HG02798 (cell line): ENCODE results near the gene EDAR.

Experiments
- ATAC-seq: cut with Tn5 transposase; IDR thresholded peaks from one replicate; pipeline ENCODE4 v1.9.1; 2021; ENCODE audit warnings: mild to moderate bottlenecking; ENCODE audit not compliant: unreplicated experiment, poor library complexity

The EDAR gene

DNA sequence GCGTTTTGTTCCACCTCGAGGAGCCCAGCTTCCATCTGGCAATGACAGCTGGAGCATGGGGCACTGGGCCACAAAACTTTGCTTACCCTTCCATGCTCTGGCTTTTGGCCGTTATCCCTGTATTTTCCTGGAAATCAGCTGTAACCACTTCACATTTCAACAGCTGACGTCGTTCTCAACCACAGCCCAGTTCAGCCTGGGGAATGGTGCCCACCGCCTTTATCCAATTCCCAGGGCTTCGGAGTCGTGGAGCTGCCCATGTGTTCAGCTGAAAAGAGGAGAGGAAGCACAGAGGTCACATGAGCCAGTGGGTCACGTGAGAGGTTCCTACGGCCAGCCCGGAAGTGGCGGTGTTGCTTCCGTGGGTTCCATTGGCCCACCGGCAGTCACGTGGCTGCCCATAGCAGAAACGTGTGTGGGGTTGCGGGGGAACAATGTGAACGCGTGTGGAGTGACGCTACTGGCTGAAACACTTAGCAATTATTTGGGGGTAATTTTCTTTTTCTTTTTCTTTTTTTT is 16.7 kb upstream of the EDAR start:
- no peak for ATAC-seq

DNA sequence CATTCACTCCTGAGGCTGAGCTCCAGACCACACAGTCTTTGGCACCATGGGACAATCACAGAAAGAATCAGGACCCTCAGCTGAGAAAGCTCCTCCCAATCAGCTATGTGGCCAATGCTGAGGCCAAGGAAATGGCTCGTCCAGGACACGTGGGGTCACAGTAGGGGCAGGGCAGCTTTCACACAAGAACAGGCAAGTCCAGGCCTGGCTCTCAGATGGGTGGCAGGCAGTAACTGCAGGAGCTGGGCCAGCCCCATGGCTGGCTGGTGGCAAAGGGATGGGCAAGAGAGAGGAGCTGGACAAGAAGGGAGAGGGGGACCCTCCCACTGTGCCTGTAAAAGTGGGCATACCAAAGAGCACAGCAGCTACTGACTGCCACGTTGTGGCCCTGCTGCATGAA is 12.2 kb upstream of the EDAR start:
- no peak for ATAC-seq

DNA sequence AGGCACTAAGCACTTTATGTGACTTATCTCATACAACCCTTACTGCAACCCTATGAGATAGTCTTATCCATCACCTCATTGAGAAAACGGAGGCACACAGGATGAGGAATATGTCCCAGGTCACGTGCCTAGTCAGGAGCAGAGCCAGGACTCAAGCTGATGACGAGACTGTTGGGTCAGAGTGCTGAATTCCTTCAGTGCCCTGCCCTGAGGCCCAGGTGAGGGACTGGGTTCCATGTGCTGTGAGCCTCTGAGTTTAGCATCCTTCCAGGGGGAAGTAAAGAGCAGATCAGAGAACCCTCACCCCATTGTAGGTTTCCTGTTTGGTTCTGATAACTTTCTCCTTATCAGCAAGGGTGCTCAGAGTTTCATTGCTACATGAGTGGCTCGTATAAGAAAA is 11.7 kb upstream of the EDAR start:
- no peak for ATAC-seq

DNA sequence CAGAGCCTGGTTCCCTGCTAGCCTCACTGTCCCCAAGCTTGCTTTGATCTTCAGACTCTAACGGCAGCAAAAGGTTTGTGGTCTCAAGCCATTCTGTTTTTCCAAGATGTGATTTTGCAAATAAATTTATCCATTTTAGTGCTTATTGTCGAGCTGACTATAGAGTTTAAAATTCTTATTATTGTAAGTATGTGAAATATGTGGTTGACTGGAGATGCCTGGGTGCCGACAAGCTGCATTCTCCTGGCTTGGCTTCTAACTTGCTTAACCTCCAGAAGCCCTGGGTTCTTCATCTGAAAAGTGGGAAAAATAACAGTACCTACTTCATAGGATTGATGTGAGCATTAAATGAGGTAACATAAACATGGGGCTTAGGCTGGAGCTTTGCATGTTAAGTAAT is 9.9 kb upstream of the EDAR start:
- ATAC-seq = no peak

DNA sequence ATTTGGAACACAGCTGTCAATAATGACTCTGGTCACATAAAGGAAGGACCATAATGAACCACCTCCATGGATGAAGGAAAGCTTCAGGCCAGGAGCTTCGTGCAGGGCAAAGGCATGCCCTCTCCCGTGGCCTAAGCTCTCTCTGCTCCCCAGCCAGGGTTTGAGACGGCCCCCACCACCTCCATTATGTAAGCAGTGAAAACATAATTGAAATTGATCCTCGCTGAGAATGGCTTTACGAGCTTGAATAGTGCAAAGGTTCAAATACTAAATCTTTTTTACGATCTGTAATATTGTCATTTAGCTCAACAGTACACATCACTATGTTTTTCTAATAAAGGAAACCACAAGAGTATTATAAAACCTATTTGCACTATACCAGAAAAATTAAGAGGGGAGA is 5.2 kb upstream of the EDAR start:
- ATAC-seq = no peak

DNA sequence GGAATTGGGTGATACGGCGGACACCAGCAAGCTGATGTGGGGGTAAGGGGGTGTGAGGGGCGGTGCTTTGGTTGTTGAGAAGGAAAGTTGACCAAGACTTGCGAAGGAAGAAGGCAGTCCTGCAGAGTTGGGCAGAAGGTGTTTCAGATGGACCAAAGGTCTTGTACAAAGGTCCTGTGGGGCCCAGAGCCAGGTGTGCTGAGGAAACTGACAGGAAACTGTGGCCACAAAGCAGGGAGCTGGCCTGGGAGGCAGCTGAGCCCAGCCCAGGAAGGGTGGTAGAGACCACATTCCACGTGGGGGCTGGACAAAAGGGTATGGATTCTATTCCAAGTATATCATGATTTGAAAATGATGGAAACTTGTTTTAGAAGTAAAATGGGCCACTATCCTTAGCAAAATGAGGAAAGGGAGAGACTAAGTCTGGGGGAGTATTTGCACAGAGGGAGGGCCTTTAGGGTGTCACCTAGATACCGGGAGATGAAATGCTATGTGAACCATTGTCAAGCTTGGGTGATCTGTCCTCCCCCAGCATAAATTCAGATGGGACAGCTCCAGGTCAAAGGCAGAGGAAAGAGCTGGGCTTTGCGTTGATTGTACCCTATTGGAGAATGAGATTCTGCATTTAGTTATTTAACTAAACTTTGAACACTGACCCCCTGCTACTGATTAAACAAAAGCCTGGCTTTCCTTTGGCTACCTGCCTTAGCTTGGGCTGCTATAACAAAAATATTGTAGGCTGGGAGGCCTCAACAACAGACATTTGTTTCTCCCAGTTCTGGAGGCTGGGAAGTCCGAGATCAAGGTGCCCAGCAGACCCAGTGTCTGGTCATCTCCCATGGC is 4.3 kb upstream of the EDAR start:
- no peak for ATAC-seq

DNA sequence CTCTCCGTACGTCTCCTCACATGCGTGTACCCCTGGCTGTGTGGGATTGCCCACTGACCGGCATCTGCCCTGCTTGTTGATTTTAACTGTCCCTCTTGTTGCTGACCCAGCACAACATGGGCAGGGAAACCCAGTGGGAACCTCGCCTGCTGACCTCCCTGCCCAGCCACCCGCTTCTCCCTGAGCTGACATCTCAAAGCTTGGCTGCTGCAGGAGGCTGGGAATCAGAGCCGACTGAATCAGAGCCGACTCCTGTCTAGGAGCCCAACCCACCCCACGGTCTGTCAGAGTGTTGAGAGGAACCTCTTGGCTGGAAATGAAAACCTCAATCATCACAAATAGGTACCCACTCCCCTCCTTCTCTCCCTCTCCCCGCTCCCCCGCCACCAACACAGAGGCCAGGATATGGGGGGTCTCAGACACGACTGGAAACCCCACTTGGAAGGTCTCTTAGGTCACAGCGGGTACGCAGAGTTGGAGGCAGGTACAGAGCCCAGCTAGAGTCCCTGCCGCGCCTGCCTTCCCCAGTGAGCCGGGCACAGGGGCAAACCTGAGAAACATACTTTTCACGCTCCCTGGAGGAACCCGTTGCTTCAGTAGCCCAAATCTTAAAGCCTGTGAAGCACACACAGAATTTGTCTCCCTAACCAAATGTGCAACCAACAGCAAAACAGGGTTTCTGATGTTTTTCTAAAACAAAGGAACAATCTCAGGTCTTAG is 784 bp downstream of the EDAR start:
- ATAC-seq = no peak

DNA sequence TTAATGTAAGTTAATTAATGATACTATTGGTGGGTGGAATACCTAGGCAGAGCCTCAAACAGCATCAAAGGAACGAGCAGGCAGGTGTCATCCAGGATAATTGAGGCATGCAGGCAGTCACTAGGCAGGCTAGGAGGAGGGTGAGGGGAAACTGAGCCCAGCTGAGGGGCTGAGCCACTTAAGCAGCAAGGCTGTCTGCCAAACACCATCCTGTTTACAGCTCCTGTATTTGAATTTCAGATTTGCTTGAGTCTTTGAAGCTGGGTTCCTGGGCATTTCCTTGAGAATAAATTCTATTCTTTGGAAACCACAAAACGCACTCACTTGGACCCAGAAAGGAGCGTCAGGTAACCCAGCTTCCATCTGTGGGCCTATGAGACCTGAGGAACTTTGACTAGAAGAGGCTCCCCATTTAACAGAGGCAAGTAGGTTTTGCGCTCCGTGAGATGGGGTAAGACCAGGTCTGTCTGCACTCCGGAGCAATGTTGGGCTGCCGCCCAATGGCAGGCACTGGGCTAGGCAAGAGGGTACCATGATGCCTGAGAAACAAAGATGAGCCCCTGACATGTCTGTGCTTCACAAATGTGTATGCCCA is 2.0 kb downstream of the EDAR start:
- ATAC-seq = no peak

DNA sequence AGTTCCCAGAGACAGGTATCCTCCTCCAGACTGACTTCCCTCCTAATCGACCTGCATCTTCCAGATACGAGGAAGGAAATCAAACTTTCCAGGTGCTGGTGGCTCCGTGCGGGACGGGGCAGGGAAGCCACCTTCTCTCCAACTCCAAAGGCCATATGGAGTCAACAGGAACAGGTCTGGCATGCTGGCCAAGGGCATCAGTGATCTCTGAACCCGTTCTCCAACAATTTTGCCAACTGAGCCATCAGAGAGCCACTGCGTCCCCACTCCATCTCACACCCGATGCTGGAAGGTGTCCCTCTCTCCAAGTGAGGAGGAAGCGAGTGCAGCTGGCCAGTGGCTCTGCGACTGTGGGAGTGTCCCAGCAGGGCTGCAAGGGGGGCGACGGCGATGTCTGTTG is 5.4 kb downstream of the EDAR start:
- ATAC-seq = no peak

DNA sequence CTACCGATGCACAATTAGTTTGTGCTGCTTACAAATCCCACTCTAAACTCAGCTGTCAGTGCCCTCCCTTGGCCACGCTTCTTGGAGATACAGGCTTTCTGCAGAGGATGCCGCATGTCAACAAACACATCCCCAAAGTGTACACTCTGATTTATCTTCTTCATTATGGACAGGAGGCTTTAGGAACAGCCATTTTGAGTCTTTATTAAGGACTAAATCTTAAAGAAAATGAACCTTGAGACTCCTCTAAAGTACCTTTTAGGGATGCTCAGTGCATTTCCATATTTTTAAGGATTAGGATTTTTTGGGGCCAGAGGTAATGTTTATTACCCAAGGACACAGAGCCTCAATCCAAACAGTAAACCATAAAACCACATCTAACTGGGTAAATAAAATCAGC is 6.0 kb downstream of the EDAR start:
- no peak for ATAC-seq

DNA sequence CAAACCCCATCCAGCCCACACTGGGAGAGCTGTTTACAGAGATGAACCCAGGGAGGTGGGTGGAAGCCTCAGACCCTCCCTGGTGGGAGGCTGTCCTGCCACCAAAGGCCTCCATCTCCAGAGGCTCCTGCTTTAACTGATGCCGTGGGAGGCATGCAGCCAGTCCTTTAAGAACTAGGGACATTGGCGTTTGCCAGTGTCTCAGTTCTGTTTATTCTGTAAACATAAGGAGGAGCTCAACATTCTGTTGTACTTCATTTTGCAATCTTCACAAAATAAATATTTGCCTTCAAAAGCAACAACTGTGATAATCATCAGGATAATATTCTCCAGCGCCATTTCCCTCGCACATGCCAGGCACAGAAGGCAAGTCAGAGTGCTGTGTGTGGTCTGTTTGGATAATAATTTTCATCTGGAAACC is 6.8 kb downstream of the EDAR start:
- ATAC-seq = no peak

DNA sequence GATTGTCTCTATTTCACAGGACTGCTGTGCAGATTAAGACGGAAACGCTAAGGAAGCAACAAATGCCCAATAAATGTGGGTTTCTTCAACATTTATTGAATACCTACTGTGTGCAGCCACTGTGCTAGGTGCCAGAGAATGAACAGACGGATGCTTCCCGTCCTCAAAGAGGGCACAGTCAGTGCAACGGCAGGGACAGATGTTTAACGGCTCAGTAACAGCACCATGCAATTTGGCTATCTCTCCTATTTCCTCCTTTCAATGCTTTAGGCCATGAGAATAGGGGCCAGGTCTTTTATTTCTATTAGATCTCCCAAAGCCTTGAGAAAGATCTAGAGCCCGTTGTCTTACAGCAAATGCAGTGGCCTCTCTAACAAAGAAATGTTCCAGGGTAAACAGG is 7.2 kb downstream of the EDAR start:
- ATAC-seq = no peak

DNA sequence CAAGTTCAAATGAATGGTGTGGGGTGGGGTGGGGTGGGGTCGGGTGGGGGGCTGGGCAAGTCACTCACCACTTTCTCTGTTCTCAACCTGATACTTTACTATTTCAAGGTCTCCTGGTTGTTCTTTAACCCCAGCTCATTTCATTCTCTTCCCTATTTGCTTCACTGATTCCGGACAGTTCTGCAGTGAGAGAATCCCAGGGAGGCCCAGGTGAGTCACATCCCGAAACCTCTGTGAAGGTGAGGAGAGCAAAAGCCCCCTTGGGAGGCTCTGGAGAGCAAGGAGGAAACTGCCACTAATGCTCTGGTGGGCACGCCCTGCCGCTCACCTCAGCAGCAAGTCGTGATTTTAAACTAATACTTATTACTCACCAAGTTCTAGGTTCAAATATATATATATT is 8.9 kb downstream of the EDAR start:
- ATAC-seq = no peak

DNA sequence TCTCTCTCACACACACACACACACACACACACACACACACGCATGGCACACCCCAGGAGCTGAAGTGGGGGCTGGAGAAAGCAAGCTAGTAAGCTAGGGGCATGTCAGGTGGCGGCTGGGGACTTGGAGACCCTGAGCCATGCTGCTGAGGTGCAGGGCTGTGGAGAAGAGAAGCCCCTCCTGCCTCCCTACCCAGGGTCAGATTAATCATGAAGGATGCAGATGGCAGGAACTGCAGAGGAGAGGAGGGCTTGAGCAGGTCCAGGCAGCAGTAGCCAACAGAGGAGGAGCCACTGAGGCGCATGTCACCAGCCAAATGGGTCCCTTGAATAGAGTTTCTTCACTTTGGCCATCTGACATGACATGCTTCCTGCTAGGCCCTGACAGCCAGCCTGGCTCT is 9.6 kb downstream of the EDAR start:
- ATAC-seq = no peak

DNA sequence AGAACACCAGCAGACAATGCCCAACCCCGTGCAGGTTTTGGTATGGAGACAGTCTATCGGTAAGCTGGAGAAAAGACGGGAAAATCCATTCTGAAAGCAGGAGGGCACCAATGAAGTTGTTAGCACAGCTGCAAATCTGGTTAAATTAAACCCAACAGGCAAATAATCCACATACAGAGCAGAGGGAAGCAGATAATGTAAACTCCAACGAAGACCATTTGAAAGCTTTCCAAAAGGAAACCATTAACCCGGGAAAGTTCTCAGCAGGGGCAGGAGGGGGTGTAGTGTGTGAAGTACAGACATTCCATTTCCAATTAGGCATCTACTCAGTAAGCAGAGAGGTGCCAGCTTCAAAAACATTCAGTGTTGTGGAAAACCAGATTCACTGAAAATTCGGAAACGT is 10.3 kb downstream of the EDAR start:
- ATAC-seq = no peak

DNA sequence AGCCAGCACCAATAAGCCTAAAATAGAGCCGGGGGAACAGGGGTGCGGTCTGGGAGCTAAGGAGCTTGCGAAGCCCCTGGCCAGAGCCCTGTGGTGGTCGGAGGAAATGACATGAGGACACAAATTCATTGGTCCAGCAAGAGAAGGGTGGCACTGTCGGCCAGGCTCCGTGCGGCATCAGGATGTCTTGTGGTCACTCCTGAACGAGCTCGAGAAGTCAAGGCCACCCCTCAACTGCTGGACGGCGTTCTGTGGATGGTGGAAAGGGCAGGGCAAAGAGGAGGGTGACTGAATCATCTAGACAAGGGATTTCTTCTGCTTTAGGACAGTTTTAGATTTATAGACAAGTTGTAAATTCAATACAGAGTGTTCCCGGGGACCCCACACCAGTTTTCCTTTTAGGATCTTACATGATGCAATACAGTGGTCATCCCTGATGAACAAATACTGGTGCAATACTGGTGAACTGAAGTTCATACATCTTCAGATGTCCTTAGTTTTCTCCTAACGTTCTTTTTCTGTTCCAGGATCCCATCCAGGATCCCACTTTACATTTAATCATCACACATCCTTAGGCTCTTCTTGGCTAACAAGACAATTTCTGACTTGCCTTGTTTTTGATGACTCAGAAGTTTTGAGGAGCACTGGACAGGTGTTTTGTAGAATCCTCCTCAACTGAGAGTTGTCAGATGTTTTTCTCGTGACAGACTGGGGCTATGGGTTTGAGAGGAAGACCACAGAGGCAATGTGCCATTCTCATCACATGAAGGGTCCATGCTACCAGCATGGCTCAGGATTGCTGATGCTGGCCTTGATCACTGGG is 13.2 kb downstream of the EDAR start:
- ATAC-seq = no peak

DNA sequence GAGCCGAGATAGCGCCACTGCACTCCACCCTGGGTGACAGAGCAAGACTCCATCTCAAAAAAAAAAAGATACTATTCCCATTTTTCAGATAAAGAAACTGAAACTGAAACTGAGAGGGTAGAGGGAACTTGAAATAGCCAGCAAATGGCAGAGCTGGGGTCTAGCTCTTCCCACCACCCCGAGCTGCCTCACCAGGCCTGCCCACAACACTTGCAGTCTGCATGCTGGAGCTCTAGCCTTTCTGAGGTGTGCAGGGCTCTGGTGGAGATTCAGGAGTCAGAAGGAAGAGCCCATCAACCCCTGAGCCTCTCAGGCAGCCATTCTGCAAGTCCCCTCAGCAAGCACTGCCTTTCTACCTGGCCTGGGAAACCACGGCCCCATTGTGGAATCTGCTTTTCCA is 14.3 kb downstream of the EDAR start:
- ATAC-seq = no peak

DNA sequence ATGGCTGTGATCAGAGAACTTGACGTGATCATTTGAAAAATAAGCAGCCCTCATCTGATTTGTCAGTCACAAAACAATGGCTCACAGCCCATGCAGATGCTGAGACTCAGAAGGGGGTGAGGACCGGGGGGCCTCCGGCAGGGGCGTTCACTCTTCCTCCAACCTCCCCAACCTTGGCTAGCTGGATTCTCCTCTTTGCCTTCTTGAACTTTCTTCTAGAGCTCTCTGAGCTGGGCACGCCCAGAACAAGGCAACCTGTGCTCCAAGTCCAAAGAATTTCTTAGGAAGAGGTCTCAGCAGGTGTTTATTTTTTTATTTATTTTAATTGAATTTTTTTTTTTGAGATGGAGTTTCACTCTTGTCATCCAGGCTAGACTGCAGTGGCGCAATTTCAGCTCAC is 16.4 kb downstream of the EDAR start:
- ATAC-seq = no peak

DNA sequence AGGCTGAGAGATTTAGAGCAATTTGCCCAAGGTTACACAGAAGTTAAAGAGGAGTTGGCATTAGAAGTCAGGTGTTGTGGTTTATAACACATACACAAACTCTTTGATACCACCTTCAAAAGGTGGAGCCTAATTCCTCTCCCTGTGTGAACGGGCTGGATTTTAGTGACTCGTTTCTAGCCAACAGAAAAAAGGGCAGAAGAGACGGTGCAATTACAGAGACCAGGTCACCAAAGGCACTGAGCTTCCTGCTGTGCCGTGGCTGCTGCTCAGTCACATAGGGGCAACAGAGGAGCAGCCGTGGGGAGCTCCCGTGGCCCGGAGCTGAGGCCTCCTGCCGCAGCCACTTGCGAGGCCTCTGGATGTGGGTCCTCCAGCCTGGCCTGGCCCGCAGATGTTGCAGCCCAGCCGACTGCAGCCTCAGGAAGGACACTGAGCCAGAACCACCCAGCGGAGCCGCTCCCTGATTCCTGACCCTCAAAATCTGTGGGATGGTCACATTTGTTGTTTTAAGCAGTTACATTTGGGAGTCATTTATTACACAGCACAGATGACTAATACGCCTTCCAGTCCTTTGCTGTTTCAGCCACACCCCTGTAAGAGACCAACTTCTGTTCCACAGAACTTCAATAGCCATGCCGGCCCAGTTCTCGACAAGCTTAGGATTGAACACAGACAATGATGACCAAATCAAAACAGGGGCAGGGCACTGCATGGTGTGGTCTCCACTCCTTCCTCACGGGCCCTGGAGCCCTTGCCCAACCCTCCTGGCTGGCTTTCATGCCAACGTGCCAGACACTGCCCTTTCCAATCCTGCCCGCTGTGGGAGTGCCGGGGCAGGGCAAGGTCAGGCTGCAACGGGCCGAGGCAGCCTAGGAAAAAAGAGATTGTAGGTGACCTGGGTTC is 17.1 kb downstream of the EDAR start:
- no peak for ATAC-seq

DNA sequence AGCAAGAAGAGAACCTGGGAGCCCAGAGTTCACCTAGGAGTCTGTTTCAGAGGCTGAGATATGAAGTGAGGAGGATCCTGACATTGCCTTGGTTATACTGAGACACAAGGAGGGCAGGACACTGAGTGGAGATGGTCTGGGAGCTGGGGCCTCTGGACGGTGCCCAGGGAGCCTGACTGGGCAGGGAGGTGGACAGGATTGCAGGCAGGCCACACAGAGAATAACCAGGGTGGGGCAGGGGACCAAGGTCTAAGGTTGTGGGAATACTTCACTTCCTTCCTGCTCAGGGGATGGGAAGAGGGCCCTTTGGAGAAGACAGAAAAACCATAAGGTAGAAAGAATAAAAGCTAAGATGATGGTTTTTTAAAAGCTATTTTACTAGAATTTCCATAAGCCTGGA is 18.7 kb downstream of the EDAR start:
- no peak for ATAC-seq
